Measurements from ENCODE around the gene NTF4.

GRCh38 chr19:49042177-49042576 lies 22.4 kb downstream of the NTF4 start:
- TF ChIP-seq CTCF (IDR thresholded peaks at IDR 0.05): no peak
- TF ChIP-seq POLR2A (IDR thresholded peaks at IDR 0.05): no peak

Measured in Peyer's patch (tissue), 4 donors.